PC-9 (cell line): ENCODE measurements around the gene NCS1.

Experiments
- CTCF ChIP-seq: fragments of 200-600 bp; sonication (generic); conservative IDR thresholded peaks from 2 replicates; pipeline ENCODE4 v1.6.1; 2017; ENCODE audit warnings: mixed run types, antibody characterized with exemption, mild to moderate bottlenecking, moderate library complexity
- EZH2 ChIP-seq: fragments of 200-600 bp; sonication (generic); IDR thresholded peaks from 2 replicates; pipeline ENCODE4 v1.8.0; 2017; ENCODE audit warnings: antibody characterized with exemption, low read depth

DNA sequence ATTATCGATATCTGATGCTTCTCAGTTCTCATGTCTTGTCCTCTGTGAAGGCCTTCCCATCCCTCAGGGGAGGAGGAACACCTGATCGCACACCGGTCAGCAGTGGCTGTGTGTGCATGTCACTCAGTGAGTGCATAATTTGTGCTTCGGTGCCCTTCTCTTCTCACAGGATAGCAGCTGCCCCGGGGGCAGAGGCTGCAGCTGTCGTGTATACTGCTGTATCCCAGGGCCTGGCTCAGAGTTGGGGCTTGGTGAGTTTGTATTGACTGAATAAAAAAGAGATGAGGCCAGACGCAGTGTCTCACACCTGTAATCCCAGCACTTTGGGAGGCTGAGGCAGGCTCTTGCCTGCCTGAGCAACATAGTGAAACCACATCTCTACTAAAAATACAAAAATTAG, 49.7 kb upstream of the NCS1 start:
- no peak for TF ChIP-seq CTCF
- no peak for TF ChIP-seq EZH2
